HG03378 (cell line): ENCODE results near the gene DNHD1.

Experiments used
- ATAC-seq: cut with Tn5 transposase; IDR thresholded peaks from one replicate; pipeline ENCODE4 v1.9.1; 2021; ENCODE audit warnings: mild to moderate bottlenecking, moderate library complexity; ENCODE audit not compliant: unreplicated experiment

The DNHD1 gene

DNA sequence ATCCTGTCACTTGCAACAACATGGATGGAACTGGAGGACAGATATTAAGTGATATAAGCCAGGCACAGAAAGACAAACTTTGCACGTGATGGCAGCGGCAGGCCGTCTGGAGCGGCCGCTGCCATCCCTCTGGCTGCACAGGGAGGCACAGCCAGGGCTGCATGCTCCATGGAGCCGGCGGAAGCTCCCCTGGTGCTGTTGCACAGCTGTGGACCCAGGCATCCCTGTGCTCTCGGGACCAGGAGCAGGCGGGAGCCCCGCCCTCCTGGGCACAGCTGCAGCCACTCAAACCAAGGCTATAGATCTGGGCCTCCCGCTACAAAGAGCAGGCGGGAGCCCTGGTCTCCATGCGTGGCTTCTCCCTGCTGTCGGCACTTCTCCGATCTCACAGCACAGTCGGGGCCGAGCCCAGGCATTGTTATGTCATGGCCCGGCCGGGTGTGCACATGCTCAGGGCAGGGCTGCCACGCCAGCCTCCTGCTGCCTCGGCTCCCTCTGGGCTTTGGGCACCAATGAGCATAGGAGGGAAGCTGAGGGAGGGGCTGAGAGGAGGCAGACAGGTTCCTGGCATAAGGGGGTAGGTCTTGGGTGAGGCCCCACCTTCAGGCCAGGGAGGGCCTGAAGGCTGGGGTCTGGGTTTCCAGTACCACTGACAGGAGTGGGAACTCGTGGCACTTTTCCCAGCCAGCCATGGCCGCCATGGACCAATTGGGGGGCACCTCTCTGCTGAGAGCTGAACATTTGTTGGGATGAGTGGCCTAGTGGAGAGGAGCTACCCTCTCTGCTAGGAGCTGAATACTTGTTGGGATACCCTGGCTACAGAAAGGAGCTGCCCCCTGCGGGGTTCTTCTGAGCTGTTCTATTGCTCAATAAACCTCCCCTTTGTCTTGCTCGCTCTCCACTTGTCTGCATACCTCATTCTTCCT lies 89.6 kb downstream of the DNHD1 start:
- no peak for ATAC-seq

DNA sequence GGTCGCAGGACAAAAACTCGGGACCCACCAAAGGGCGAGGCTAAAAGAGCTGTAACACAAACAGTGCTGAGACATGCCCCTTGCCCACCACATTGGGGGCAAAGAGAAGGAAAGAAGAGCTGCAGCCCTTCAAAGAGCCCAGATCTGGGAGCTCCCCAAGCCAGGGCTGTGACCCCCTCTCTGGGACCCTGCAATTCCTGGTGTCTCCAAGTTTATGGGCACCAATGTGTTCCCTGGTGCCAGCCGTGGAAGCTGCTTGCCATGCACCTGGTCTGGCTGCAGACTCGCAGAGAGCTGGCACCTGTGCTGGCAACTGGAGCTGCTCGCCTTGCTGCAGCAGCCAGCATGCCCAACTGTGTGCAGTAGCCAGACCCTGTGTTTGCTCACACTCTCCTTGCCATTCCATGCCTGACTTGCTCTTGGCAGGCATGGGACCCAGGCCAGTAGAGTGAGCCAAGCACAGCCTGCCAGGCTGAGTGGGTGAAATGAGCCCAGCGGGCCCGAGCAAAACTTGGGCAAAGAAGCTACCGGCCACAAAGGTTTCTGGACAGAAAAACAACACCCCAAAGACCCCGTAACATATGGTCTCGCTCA lies 90.4 kb downstream of the DNHD1 start:
- ATAC-seq = no peak

DNA sequence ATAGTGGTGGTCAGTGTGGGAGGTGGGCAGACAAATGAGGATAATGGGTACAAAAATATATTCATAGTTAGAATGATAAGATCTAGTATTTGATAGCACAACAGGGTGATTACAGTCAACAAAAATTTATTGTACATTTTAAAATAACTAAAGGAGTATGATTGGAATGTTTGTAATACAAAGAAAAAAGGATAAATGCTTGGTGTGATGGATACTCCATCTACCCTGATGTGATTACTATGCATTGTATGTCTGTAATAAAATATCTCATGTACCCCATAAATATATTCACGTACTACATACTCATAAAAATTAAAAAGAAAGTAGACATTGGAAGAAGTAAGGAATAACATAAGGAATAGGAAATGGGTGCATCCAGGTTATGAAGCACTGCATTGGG lies 90.9 kb downstream of the DNHD1 start:
- no peak for ATAC-seq

DNA sequence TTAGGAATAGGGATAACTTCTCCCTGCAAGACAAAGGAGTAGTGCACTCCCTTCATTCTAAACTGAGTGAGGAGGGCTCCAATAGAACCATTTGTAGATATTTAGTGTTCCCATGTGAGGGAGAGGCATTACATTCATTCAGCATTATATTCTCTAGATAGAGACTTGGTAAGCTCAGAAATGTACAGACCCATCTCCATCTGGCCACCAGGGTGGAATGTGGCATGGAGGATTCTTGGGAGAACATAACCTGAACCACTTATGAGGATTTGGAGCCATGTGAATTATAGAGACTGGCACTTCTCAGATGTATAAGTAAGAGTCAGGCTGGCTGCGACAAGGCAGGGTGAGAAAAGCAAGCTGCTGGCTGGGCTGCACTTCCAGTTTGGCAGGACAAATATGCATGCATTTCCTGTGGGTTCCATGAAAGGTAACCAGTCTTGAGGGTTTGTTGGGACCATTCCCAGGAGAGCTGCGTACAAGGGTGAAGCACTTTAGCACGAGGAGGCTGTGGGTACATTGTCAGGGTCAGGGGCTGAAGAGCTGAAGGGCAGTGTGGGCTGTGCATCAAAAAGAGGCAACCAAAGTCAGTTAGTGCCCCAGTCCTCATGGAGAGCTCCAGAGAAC lies 97.2 kb downstream of the DNHD1 start:
- no peak for ATAC-seq

DNA sequence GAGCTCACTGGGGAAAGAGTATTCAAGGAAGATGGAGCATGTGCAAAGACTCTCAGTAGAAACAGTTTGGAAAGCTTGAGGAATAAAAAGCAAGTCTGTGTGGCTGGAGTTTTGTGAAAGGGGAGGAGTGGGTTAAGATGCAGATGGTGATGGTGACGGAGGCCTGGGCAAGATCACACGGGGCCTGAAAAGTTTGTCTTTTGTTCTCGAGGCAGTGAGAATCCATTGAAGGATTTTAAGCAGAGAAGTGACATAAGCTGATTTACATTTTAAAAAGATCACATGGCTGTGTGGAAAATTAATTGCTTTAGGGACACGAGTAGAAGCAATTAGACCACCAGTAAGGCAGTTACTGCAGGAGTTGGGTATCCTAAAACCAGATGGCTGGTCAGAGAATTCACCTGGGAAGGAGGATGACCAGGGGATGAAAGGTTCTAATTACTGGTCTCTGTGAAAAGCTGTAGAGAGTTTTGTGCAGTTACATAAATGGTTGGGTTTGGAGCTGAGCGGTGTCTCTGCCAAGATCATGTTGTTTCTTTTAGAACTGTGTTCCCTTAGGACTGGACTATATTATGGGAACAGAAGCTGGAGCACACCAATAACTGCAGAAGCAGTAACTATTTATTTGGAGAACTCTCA lies 99.3 kb downstream of the DNHD1 start:
- ATAC-seq = no peak

DNA sequence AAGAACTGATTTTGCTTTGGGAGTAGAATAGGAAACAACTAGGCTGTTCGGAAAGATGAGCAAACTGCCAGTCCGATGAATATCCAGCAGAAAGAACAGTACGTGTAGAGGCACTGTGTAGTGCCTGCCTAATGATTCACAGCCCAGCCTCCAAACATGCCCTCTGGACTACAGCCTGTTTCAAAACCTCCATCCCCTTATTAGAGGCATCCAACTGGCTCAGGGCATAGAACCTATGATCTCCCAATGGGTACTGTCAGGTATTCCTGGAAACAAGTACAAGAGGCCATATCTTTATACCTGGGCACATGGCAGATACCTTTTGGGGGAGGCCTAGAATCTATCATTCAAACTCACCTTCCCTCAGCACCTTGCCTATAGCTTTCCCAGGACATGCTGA lies 101.5 kb downstream of the DNHD1 start:
- no peak for ATAC-seq

DNA sequence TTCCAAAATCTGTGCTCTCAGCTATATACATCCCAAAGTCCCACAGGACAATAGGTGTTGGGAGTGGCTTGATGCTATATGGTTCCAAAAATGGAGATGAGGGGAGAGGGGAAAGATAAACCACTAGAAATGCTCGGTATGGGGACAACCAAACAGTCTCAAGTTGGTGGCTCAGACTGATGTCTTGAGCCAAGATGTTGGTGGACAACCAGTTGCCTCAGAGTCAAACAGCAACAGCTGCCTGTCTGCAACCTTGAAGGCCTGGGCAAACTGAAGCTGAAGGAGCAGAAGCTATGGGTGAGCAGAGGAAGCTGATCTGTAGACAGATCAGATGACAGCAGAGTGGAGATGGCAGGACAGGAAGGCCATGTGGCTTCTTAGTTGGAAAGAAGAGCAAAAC lies 102.4 kb downstream of the DNHD1 start:
- no peak for ATAC-seq

DNA sequence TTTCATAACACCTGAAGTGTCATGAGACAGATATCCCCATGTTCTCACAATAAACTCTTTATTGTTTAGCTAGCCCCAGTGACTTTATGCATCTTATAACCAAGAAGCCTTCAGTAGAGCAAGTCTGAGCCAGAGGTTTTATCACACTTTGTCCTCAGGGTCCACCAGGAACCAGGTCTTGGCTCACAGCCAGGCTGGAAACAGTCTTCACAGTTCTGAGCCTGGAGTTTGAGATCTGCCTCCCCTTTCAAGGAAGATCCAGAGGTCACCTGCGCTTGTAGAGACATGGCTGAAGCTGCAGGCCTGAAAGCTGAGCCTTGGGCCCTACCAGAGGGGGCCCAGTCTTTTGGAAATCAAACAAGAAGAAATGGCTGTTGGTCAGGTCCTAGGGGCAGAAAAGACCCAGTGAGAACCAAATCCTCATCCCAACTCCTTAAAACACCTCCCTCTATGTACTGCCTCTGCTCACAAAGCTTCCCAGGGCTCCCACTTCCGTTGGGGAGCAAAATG lies 102.9 kb downstream of the DNHD1 start:
- ATAC-seq = no peak

DNA sequence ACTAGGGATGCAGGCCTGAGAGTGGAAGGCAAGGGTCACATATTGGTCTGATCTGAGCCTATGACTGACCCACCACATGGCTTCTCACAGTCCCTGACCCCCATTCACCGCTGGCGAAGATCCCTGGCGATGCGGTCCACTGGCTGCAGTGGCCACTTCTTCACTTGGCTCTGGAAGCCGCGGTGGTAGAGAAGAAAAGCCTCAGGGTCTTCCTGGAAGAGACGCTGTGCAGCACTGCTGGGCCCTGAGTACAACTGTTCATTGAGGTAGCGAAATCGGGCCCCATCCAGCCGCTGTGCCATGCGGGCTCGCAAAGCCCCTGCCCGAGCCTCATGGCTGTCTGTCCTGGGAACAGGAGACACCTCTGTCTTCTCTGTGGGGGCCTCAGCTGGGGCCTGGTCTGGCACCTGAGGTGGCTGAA lies 104.0 kb downstream of the DNHD1 start:
- no peak for ATAC-seq

DNA sequence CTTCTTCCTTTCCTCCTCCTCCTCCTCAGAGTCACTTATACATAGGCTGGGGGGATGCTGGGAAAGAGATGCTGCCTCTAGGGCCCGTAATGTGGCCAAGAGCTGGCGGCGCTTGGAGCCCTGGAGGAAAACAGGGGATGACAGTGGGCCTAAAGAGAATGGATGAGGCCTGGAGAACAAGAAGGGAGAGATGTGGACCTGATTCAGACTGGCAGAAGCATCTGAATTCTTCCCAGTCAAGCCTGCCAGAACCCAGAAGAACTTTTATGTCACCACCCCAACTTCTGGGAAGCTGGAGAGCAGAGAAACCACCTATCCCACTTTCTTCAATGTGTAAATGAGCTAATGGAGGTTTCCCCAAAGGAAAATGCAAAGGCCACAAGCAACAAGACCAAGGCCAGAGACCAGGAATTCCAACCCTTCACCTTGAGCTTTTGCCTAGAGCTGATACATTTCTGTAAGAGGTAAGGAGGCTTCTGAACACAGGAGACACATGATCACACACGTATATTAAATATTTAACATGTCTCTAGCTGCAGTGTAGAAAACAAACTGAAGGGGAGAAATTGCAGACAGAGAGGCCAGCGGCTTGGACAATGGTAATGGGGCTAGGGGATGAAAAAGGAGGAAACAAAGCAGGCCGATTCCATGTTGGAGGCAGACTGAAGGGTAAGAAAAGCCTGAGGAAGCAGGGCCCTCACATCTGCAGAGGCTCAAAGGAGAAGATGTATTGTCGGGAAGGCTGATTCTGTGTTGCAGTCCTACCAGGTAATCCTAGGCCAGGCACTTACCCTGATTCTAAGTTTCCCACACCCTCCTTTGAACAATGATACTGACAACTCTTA lies 105.2 kb downstream of the DNHD1 start:
- ATAC-seq = no peak

DNA sequence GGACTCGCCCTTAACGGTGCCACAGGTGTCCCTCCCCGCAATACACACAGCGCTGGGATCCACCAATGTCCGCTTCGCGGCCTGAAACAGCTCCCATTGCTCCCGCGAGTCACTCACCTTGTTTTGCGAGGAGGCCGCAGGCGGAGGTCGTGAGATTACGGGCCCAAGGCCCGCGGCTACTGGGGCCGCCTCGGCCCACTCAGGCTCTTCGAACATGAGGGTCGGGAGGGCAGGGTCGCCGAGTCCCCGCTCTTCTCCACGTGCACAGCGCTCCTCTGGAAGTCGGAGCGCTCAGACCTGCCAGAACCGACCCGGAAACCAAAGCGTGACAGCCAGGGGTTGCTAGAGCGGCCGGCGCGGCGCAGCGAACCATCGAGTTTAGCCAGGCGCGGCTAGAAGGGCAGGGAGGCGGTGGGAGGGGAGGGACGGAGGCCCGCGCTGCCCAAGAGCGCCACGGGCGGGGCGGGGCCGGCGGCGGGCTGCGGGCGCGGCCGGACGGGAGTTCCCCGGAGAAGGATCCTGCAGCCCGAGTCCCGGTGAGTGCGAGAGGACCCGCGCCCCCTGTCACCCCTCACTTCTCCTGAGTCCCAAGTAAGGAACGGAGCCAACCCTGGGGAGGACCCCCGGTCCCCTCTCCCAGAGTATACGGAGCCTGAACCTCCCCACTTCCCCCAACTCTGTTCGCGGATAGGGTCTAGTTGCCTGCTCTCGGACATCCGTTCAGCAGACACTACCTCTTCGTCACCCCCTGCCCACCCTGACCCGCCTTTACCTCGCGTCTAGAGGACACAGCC lies 106.4 kb downstream of the DNHD1 start, which contains the start of the genes ILK and RRP8:
Gene ILK (plus strand): TSS at position 488 of the 794 bp plus-strand sequence. CDS start 498 bp downstream, outside the sequence.
Gene RRP8 (minus strand): TSS at position 330 of the 794 bp plus-strand sequence. CDS start 114 bp downstream, at position 216.
- peak; percentile 50 for ATAC-seq

DNA sequence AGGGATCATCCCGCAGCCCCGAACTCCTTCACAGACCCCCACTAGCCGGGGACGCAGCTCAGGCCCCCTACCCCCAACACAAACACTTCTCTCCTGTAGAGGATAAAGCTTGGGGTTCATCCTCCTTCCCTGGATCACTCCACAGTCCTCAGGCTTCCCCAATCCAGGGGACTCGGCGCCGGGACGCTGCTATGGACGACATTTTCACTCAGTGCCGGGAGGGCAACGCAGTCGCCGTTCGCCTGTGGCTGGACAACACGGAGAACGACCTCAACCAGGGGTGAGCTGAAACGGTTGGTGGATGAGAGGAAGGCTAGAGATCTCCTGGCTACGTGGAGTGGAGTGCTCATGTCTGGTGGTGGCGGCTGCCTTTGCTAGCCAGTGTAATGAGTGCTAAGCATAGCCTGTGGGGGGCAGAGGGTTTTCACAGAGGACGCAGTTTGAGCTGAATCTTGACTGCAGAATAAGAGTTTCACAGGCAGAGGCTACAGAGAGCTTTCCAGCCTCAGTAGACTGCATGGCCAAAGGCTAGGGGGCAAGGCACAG lies 107.1 kb downstream of the DNHD1 start:
- peak; percentile 39 for ATAC-seq

DNA sequence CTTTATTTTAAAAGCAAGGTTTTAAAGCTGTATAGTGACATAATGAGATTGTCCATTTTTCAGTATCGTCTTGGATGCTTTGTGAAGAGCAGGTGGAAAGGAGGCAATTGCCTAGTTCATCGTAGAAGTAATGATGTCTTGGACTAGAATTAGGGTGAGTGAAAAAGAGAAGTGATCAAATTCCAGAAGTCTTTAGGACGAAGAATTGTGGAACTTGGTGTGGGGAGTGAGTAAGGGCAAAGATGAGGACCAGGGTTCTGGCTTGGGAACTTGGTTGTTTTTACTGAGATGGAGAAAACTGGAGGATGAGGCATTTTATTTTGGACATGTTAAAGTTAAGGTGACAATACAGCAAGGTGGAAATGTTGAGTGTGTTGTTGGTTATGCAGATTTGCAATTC lies 107.7 kb downstream of the DNHD1 start:
- ATAC-seq = no peak

DNA sequence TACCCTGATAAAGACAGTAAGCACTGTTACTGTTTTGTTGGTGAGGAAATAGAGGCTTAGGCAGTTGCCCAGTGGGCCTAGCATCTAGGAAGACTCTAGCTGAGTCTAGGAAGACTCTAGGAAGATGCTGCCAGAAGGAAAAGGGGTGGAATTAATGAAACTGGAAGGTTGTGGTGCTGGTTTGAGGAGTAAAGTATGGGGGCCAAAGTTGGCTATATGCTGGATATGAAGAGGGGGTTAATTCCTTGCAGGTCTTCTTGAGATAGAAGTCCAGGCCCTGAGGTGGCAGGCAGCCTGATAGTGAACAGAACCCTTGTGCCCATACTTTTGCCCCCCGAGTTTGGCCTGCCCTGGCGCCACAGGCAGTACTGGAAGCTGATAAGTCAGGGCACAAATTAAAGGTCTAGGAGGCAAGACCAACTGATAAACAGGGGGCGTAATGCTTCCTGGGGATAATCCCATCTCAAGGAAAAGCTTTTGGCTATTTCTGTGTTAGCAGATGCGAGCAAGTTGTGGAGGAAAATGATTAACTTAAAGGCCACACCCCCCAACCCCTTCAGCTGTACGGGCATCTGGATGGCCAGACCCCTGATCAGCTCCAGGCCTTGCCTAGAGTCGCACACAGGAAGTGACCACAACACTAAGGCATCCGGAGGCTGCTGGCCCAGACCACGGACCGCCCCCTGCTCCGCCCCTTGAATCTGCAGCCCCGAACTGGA lies 109.5 kb downstream of the DNHD1 start:
- ATAC-seq = peak; percentile 46

DNA sequence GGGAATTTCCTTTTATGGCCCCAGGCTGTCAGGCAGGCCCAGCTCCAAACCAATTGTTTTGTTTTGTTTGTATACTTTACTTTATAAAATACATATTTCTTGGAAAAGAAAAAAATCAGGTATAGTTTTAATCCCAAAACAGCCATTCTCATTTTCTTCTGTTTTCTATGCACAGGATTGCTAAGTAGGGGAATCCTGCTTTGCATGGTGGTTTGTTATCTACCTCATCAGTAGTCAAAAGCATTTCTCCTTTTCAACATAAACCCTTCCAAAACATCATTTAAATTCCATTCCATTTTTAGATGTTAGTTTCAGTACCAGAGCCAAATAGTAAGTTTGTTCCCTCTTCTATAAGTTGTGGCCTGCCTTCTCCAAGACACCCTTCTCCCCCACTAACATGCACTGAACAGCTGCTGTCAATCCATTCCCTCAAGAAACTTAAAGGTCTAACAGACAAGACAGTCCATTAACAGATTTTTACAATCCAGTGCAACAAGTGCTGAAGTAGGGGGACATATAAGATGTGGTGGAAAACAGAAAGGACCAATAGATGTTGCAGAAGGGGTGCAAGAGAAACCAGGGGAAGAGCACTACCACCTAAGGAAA lies 110.2 kb downstream of the DNHD1 start:
- no peak for ATAC-seq

DNA sequence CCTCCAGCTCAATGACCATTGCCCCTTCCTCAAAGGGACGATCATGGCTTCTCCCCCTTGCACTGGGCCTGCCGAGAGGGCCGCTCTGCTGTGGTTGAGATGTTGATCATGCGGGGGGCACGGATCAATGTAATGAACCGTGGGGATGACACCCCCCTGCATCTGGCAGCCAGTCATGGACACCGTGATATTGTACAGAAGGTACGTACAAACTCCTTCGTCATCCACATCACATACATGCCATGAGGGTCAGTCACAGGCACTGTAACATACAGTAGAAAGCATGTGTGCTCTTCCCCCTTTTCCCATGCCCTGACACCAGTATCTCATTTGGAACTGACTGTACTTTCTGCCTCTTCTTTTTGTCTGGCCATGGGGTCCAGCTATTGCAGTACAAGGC lies 110.9 kb downstream of the DNHD1 start:
- no peak for ATAC-seq

DNA sequence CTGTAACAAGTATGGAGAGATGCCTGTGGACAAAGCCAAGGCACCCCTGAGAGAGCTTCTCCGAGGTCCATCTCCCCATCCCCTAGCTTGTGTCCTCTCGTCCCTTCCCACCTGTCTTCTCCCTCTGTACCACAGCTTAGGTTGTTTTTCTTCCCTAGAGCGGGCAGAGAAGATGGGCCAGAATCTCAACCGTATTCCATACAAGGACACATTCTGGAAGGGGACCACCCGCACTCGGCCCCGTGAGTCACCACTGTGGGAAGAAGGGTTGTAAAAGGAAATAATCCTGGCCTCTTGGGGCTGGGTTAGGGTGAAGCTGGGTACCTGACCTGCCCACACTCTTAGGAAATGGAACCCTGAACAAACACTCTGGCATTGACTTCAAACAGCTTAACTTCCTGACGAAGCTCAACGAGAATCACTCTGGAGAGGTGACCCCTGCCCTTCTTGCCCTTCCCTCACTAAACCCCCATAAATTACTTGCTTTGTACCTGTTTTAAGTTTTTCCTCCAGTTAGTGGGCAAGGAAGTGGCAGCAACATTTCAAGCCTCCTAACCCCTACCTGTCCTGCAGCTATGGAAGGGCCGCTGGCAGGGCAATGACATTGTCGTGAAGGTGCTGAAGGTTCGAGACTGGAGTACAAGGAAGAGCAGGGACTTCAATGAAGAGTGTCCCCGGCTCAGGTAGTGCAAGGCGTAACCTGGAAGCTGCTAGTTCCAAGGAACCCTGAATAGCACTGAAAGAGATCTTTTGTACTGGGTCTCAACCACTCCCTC lies 111.8 kb downstream of the DNHD1 start:
- ATAC-seq = no peak
